HT1080 (cell line): ENCODE data around the gene CBX5. TPM values are rescaled to one million over a fixed set of nuclear protein-coding genes. Genes with fewer than 3 reads are reported as not detected.
A peak's percentile ranks its signal among the peaks of the same experiment; 100 is the strongest.
"Not testable (repeated sequence)": the region's sequence is repeated elsewhere in the genome, so short reads cannot be mapped to it uniquely, and the experiment has no call there.

Source experiments
- DNase-seq: peaks from one replicate; pipeline ENCODE4 v3.0.0-alpha.2; 2015; ENCODE audit warnings: low read depth
- total RNA-seq: library from RNA; depleted of rRNA; stranded (reverse); fragments of >200 nt; shearing (Covaris generic); gene quantifications from 2 replicates; pipeline ENCODE4 v1.2.3, GENCODE V29; 2014

The CBX5 gene
- total RNA-seq, 1 experiment from 2014 or later: 67.6 TPM

- DNase-seq: not testable (repeated sequence)
These were observed 52.0 kb downstream of the CBX5 start for GRCh38 chr12:54227927-54228326.

GRCh38 chr12:54227376-54227775, 52.5 kb downstream of the CBX5 start:
- no peak for DNase-seq

GRCh38 chr12:54225666-54226065, 54.3 kb downstream of the CBX5 start:
- DNase-seq: no peak

GRCh38 chr12:54222609-54223008, 57.3 kb downstream of the CBX5 start:
- peak; percentile 95 for DNase-seq

GRCh38 chr12:54221402-54221984, 58.4 kb downstream of the CBX5 start:
- no peak for DNase-seq

- no peak for DNase-seq
These were observed 59.4 kb downstream of the CBX5 start for GRCh38 chr12:54220567-54220966.

GRCh38 chr12:54220092-54220557, 59.8 kb downstream of the CBX5 start:
- peak; percentile 82 for DNase-seq

GRCh38 chr12:54217774-54218241, 62.1 kb downstream of the CBX5 start:
- DNase-seq: no peak

- peak; percentile 91 for DNase-seq
These were observed 62.9 kb downstream of the CBX5 start for GRCh38 chr12:54216797-54217661.

- DNase-seq: no peak
These were observed 63.7 kb downstream of the CBX5 start for GRCh38 chr12:54215989-54216796.

GRCh38 chr12:54214553-54215406, 65.1 kb downstream of the CBX5 start:
- DNase-seq: peak; percentile 84

GRCh38 chr12:54213079-54213478, 66.8 kb downstream of the CBX5 start:
- DNase-seq: no peak

- DNase-seq: no peak
These were observed 68.0 kb downstream of the CBX5 start for GRCh38 chr12:54211920-54212319.

- no peak for DNase-seq
These were observed 69.5 kb downstream of the CBX5 start for GRCh38 chr12:54210400-54210790.

GRCh38 chr12:54208591-54208990, 71.3 kb downstream of the CBX5 start:
- DNase-seq: no peak

GRCh38 chr12:54207539-54208294, 72.2 kb downstream of the CBX5 start:
- peak; percentile 53 for DNase-seq

GRCh38 chr12:54206791-54207190, 73.1 kb downstream of the CBX5 start:
- no peak for DNase-seq

- no peak for DNase-seq
These were observed 75.6 kb downstream of the CBX5 start for GRCh38 chr12:54204316-54204715.

GRCh38 chr12:54201001-54201794, 78.7 kb downstream of the CBX5 start:
- DNase-seq: peak; percentile 80
